GM19043 (cell line): Measurements from ENCODE around the gene ZFHX3.

Experiments used
- ATAC-seq: cut with Tn5 transposase; IDR thresholded peaks from one replicate; pipeline ENCODE4 v1.9.1; 2021; ENCODE audit warnings: low read depth; ENCODE audit not compliant: unreplicated experiment

Gene ZFHX3

DNA sequence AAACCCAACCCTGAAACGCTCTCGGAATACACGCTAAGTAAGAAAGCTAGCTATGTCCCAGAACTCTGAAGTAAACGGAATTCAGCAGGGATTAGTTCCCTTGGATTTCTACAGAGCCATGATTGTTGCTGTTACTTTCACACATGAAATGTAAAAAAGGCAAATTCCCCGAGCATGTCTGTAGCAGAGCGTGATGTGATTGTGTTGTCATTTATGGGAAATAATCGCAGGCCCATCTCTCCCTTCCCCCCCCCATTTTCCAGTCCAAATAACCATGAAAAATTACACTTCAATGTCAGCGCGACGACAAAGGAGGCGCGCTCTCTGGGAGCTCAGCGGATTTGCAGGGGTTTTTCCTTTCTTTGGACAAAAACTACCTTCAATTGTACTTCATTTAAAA is 209.0 kb downstream of the ZFHX3 start:
- no peak for ATAC-seq

DNA sequence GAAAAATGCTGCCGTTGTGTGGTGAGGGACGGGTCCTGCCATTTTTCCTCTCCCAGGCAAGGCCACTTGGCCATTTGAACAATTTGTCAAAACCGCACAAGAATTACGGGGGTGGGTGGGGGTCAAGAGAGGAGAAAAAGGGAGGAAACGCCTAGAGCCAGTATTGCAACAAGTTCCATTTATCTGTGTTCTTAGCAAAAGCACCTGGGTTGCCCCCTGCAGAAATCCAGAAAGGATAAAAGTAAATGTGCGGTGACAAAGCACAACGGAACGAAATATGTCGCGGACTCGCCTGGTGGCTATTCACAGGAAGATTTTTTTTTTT is 209.4 kb downstream of the ZFHX3 start:
- no peak for ATAC-seq

GRCh38 chr16:72837846-72838585 is 209.9 kb downstream of the ZFHX3 start:
- no peak for ATAC-seq

DNA sequence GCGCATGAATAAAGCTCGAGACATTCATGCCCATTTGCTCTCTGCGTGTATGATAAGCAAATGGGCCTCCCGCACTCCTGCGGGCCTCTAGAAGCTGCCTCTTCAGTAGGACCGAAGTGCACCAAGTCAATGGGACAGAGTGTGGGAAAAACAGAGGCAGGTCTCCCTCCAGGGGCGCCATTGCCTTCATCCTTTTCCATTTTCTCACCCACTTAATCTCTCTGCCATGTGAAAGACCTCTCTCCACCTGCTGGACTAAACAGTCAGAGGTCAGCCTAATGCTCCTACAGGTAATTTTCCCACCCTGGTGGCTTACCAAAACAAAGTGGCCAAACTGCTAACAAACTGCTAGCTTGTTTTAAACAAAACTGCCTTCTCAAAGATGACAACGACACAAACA is 210.9 kb downstream of the ZFHX3 start:
- ATAC-seq: no peak

DNA sequence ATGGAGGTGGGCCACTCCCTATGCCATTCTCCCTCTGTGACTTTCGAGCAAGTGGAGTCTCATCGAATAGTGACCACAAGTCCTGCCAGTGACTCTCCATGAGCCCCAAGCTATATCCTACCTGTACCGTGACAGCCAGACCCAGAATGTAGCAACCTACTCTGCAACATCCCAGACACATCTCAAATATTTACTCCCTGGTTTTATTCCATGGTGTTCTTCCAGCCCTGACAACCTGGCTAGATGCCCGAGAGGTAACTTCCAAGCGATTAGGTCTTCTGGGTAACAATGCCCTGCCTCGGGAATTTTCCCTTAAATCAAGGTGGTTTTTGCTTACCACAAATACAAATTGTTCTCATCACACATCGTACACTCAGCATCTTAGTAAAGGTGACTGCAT is 211.7 kb downstream of the ZFHX3 start:
- ATAC-seq: no peak

DNA sequence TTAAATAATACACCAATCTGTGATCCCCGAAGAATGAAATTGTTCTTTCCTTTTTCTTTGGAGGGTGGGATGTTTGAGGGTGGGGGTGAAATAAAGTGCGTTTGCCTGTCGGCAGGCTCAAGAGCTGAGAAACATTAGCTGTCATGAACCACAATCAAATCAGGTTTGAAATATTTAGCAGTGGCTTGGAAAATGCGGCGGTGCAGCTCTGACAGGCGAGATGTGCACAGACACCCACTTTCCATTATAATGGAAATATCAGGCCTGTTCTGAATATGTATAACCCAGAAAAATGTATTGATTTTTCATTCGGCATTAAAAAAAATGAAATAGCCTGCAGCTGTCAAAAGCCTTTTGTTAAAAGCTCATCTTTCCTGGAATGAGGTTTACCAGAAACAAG is 212.8 kb downstream of the ZFHX3 start:
- ATAC-seq: no peak

DNA sequence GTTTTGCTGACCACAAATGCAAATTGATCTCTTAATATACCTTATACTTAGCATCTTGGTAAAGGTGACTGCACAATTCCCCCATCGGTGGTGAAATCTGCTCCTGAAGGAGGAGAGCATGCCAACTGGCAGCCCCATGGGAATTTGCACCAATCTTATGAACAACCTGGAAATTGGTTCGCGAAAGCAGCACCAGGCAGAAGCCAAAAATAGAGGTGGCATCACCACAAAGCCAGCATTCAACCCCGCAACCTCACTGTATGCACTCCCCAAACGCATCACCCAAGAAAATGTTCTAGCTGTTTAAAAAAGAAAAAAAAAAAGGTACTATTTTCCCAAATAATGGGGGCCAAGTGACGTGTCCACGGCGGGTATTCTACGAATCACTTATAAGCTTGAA is 213.4 kb downstream of the ZFHX3 start:
- no peak for ATAC-seq

DNA sequence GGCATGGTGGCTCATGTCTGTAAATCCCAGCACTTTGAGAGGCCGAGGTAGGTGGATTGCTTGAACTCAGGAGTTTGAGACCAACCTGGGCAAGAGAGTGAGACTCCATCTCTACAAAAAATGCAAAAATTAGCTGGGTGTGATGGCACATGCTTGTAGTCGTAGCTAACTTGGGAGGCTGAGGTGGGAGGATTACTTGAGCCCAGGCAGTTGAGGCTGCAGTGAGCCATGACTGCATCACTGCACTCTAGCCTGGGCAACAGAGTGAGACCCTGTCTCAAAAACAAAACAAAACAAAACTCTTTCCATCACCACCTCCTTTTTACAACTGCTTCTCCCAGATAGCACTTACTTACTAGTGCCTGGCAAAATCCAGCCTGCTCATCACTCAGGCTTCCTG is 214.0 kb downstream of the ZFHX3 start:
- no peak for ATAC-seq

- ATAC-seq: no peak
Observed at GRCh38 chr16:72833482-72833881, 214.4 kb downstream of the ZFHX3 start.

DNA sequence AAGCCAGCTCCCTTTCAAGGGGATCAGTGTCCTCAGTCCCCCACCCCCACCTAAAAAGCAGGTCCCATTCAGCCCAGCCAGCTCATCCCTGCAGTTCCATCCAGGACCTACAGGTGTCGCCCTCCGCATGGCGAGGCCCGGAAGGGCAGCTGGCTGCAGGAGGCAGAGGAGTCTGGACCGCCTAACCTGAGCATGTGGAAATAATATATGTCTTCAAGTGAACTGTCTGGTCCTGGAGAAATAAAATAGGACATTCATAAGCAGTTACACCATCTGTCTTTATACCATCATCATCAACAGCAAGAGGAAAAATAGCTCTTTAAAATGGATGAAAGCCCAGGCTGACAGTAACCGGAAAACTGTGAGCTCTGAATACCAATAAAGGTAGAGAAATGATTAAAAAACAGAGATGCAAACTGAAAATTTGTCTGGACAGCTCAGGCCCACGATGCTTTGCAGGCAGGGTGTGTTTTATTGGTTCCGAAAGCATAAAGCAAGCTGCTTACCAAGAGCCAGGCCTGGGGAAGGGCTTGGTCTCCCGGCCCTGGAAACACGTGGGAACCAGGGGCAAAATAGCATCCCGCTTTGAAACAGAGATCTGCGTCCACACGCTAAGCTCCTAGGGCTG is 215.2 kb downstream of the ZFHX3 start:
- peak; percentile 81 for ATAC-seq

DNA sequence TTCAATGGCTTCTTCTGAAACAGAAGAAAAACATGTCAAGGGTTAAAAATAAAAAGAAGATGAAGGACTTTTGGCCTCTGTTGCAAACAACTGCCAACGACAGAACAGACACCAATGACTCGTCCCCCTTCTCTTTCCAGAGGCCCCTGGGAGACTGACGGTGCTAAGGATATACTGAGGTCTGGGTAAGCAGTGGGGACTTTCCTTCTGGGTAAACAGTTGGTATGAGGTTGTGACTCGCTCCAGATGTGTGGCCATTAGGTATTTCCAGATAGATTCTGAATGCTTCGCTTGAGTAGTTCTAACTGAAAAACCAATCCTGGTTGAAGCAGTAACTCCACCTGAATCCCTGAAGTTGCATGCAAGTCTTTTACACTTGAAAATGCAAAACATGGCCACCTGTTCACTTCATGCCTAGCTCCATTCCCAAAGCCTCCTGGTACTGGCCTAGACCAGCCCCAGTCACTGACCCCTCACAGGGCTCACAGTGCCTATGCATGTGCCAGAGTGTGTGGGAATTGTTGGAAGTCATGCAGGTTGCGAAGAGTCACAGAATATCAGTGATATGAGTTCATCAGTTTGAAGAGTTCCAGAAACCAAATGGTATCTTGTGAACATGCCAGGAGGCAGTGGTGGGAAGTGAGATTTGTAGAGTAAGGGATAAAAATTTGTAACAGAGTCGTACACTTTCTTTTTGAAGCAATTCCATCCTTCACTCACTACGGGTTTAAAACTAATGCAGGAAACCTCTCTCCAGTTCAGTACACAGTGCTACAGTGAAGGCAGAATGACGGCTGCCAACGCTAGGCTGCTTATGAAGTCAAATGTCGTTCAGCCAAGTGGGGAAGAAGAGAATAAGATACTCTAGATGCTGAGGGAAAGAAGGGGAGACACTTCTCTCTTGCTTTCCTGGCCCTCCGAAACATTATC is 217.8 kb downstream of the ZFHX3 start:
- ATAC-seq: no peak

DNA sequence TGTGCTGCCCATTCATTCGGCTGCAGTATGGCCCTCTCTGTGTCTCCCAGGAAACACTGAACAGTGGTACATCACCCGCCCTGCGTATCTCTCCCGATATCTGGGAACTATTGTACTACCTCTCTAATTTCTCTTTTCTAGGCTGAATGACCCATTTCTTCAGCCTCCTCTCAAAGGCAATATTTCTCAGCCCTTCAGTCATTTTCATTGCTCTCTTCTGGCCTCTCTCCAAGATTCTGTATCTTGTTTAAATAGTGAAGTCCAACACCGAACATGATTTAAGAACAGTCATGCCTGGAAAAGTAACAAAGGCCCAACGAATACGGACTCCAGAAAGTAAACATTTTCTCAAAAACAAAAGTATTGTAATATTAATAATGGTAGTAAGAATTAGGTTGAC is 220.1 kb downstream of the ZFHX3 start:
- ATAC-seq: no peak

- ATAC-seq: no peak
Observed at GRCh38 chr16:72825912-72826621, 221.9 kb downstream of the ZFHX3 start.

DNA sequence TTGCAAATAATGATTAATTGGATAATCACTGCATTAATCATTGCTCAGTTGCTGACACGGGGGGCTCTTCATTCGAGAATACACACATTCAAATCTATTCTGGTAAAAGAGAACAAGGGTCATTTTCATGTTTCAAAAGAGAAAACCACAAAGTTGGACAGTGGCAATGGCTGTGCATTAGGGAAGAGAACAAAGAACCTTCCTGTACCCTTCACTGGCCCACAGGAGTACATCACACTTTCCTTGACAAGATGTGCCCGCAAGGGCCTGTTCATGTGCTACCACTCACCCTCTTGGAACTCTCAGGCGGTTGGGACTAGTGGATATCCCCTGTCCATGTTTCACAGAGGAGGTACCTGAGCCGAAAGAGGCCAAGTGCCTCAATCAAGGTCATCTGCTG is 223.2 kb downstream of the ZFHX3 start:
- ATAC-seq: no peak

GRCh38 chr16:72824027-72824426 is 223.9 kb downstream of the ZFHX3 start:
- no peak for ATAC-seq

GRCh38 chr16:72821185-72821950 is 226.6 kb downstream of the ZFHX3 start:
- ATAC-seq: no peak

DNA sequence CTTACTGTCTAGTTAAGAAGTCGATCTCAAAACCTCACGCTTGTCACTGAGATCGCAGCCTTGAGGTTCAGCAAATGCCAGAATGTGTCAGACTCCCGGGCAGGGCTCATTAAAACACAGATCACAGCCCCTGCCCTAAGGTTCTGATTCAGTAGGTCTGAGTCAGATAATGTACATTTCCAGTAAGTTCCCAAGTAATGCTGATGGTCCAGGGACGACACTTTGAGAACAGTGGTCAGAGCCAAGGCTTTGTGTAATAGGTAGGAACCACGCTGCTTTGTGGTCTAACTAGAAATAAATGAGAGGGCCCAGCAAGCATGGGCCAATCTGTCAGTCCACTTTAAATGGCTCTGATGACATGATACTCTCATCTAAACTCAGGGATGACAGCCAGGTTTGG is 228.6 kb downstream of the ZFHX3 start:
- ATAC-seq: no peak

DNA sequence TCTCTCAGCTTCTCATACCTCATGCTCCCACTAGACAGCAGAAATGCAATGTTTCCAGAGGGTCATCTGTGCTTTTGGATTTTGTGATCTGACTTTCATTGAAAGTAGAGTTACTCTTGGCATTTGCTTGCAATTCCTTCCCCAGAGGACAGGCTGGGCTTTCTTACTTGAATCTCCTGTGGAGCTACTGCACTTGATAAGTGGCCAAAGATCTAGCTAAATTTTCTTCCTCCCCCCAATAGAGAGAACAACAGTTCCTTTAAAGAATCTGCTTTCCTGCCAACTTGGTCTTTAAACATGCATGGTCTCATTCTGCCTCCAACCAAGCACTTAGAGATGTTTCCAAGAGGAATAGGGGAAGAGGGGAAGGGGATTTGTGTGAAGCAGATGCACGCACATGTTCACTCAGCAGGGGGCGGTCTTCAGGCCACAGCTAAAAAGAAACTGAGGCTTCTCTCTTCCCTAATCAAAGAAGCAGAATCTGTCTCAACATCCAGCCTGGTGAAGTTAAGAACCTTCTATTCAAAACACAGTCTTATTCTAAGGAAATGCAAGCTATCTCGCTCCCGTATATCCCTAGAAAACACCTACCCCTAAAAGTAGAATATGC is 229.6 kb downstream of the ZFHX3 start:
- no peak for ATAC-seq

DNA sequence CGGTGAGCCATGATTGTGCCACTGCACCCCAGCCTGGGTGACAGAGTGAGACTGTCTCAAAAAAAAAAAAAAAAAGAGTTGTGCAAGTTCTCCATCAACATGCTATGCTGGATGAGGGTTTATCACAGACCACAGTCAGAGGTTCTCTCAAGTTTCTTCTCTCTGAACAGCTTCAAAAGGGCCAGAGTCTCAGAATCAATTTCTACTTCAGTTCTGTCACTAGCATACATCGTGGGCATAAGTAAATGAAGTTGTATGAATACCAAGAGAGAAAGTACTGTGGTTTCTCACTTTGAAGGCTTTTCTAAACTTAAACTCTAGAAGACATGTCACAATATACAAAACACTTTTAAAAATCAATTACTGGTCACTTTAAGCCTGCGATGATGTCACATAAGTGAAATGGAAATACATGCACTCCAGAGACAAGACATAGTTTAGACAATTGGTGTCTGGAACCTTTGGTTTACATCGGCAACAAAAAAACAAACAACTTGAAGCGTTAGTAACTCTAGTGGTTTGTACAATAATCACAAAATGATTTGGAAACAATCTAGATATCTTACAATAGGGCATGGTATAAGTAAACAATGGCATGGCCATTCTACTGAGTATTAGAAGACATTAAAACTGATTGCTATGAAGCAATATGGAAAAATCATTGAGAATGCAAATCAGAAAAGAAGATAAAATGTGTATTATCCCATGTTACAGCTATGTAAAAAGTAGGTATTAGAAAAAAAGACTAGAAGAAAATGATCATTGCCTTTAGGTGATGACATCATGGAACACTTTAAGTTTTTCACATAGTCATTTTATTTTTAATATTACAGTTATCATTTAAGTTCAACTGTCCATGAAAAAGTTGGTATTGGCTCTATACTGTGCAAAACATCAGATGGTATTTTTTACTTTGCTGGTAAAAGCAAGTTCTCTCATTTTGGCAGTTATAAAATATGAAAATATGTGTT is 232.3 kb downstream of the ZFHX3 start:
- no peak for ATAC-seq
